IPS DF 19.7 (cell line): ENCODE results near the gene DIP2C.
"Not testable (repeated sequence)": the region's sequence is repeated elsewhere in the genome, so short reads cannot be mapped to it uniquely, and the experiment has no call there.

Source experiments
- DNase-seq: peaks from one replicate; pipeline ENCODE4 v3.0.0-alpha.2; 2013; ENCODE audit warnings: low read depth, low spot score

DIP2C gene

DNA sequence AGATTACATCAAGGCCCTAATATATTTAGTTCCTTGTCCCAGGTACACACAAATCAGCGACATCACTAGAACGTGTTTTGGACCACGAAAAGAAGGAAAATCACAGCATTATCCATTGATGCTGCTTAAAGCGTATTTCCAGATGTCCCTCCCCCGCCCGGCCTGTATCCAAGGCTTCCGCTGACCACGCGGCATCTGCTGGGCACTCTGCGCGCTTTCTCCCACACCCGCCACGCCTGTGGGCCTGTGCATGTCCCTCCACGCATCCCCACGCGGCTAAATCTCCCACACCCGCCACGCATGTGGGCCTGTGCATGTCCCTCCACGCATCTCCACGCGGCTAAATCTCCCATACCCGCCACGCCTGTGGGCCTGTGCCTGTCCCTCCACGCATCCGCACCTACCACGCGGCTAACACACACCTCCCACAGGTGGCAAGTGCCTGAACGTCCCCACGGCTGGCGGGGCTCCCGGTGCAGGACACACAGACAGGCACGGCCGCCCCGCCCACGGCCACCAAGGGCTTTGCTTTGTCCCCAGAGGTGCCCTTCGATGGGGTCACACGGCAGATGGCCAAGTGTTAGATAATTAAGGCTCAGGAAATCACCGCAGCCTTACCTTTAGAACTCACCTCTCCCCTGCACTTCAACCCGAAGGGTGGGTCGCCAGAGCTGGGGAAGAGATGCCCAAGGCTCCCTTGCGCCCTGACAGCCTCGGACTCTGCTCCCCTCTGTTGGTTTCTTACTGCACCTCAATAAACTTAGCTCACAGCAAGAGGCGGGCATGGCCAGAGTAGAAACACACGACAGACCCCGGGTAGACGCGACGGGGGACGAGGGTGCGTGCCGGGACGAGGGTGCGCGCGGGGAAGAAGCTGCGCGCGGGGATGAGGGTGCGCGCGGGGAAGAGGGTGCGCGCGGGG is 49.5 kb downstream of the DIP2C start:
- no peak for DNase-seq

DNA sequence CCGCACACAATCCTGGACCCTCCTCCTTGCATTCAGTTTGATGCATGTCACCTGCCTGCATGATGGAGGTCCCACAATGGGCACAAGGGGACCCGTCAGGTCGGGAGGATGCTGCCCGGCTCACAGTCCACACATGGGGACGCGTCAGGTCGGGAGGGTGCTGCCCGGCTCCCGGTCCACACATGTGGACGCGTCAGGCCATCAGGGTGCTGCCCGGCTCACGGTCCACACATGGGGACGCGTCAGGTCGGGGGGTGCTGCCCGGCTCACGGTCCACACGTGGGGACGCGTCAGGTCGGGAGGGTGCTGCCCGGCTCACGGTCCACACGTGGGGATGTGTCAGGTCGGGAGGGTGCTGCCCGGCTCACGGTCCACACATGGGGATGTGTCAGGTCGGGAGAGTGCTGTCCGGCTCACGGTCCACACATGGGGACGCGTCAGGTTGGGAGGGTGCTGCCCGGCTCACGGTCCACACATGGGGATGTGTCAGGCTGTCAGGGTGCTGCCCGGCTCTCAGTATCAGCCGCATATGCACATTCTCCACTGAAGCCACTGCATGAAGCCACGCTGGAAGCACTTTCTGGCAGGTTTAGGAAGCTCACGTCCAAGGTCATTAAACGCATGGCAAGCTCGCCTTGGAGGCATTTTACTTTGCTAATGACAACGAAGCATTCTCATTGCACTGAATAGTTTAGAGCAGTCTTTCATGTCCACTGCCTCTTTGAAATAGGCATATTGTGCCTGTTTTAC is 50.3 kb downstream of the DIP2C start:
- no peak for DNase-seq

DNA sequence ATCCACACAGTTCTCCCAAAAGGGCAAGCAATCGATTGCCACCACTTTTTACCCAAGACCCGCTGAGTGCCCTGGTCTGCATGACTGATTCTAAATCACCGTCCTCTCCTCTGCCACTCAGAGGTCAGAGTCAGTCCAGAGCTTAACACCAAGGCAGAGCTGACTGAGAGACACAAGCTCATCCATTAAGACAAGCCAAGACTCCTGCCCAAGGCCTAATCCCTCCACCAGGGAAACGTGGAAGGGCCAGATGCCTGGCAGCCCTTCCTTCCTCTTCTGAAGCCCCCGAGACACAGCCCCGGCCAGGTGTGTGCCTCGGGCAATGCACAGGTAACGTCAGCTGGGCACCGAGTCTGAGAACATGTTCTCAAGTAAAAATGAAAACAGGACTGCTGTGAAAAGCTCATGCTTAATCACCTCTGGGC is 51.7 kb downstream of the DIP2C start:
- no peak for DNase-seq

DNA sequence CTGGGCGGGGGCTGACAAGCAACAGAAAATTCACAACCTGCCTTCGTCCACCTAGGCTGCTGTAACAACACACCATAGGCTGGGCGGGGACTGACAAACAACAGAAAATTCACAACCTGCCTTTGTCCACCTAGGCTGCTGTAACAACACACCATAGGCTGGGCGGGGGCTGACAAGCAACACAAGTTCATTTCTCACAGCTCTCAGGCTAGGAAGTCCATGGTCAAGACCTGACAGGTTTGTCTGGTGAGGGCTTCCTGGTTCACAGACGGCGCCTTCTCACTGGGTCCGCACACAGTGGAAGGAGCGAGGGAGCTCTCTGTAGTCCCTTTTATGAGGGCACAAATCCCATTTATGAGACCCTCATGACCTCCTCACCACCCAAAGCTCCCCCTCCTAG is 52.2 kb downstream of the DIP2C start:
- no peak for DNase-seq

DNA sequence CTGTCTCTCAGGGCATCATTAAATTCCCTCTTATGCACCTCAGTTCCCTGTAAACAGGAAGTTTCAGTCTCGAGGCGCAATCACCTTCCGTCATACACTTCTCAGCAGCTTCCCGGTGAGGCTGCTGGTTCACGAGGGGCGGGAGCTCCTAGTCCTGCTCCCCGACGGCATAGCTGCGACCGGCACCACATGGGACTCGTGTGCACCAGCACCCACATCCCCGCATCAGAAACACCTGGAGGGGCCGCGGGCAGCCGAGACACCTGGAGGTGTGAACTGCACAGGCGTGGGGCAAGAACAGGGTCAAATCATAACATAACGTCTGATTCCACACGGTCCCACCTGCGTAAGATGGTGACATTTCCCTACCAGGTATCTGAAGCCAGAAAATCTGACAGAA is 52.7 kb downstream of the DIP2C start:
- DNase-seq = no peak

DNA sequence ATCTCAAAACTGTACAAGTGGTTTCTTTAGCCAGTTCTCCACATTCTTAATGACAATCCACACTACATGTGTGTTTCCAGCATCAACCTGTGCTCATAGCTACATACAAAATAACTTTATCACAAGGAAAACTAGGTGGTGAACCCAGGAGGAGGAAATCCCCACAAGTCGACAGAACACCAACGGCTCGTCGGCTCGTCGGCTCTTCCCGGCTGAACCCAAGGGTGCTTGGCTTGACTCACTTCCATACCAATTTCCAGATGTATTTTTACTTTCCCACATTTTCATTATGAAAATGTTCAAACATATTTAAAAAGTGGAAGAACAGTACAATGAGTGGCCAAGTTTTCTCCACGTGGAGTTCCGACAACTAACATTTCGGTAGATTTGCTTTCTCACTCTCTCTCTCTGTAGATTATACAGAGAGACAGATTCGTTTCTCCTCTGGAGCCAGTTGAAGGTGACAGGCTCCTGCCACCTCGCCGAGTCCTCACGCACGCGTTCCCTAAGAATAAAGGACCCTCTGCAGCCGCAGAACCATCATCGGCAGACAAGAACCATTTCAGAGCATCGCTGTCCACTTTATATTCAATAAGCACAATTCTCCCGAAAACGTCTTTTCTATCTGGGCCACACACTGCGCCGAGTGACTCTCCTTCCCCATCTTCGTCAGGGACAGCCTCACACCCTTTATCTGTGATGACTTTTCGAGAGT is 53.3 kb downstream of the DIP2C start:
- DNase-seq = no peak

DNA sequence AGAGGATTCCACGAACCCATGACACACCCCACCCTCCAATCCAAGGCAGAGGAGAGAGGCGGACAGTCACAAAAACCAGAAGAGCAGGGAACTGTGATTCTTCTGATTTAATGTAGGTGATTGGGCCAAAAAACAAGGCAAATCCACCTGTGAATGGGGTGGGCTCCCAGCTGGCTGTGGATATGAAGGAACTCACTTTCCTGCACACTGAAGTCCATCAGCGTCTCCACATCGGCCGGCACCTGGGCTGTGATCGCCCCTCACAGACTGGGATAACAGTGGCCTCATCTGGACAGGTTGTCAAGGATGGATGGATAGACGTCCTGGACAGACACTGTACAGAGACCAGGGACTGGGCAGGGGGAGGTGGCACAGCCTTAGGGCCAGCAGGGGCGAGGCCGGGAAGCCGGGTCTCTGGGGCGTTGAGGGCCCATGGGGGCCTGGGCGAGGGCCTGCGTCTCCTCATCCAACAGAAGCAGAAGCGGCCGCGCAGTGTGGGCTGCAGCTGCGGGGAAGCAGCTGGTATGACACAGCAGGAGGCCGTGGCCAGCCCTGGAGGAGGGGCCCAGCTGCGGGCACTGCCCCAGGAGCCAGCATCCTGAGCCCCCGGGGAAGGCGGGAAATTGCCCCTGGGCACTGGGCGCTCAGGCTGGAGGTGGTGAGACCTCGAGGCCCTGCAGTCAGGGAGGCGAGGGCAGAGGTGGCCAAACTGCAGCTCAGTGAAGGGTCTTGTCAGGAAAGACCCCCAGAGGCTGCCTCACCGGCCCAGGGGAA is 54.2 kb downstream of the DIP2C start:
- DNase-seq = no peak

DNA sequence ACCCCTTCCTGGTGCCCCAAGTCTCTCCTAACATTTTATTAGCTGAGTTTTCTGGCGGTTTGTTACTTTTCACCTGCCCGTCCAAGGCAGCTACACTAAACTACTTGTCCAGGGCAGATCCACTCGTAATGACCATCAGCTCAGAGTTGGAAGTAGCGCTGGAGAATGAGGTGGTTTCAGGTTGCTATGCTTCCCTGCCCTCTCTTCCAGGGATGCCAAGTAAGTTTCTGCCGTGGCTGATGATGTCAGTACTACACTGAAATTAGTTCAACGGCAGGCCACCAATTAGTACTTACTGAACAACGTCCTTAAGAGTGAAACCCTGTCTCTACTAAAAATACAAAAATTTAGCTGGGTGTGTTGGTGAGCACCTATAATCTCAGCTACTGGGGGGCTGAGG is 55.2 kb downstream of the DIP2C start:
- DNase-seq = no peak

DNA sequence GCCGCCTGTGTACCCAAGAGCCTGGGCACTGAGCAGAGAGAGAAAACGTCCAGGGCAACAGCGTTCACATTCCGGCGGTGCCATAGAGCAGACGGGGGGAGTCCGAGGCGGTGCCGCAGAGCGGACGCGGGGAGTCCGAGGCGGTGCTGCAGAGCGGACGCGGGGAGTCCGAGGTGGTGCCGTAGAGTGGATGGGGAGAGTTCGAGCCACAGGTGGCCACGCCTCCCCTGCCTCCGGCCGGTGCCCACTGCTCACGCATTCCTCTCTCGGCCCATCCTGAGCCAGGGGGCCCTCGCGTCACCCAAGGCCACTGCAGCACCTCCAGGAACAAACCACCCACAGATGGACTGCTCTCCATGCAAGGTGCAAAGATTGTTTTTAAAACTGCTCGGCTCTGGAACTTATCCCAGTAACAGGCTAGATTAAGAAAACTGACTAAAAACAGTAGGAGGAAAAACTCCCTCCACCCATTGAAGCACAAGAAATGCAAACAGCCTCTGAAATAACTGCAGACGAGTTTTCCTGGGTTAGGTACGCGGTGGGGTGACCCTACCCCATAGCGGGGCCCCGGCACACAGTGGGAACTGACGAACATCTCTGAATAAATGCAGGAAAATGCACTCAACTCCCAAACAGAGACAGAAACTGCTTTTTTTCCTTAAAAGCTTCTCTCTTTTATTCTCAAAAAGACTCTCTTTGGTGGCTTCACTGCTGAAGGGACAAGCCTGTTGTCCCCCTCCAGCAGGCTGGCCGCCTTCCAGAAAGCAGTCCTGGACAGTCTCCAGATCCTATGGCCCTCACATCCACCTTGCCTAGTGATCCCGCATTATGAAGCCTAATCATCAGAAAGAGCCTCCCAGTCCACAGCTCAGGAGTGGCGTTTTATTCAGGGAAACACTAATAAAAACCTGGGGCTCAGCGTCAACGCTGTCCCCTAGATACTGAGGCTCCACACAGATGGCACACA is 55.9 kb downstream of the DIP2C start:
- DNase-seq = no peak

DNA sequence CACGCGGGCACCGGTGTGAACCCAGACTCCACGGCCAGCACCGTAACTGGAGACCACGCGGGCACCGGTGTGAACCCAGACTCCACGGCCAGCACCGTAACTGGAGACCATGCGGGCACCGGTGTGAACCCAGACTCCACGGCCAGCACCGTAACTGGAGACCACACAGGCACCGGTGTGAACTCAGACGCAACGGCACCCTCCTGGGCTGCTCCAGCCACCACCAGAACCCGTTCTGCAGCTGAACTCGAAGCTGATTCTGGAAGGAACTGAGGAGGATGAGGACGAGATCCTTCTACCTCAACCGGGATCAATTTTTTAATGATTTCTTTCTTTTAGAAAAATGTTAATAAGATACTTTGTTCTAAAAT is 56.7 kb downstream of the DIP2C start:
- not testable (repeated sequence) for DNase-seq

DNA sequence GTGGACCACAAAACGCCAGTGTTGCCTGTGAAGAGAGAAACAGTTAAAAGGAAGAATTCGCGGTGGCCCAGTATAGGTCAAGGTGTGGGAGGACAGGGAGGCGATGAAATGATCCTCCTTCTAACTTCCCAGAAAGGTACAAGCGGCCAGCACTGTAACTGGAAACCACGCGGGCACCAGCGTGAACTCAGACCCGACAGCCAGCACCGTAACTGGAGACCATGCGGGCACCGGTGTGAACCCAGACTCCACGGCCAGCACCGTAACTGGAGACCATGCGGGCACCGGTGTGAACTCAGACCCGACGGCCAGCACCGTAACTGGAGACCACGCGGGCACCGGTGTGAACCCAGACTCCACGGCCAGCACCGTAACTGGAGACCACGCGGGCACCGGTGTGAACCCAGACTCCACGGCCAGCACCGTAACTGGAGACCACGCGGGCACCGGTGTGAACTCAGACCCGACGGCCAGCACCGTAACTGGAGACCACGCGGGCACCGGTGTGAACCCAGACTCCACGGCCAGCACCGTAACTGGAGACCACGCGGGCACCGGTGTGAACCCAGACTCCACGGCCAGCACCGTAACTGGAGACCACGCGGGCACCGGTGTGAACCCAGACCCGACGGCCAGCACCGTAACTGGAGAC is 57.2 kb downstream of the DIP2C start:
- not testable (repeated sequence) for DNase-seq

DNA sequence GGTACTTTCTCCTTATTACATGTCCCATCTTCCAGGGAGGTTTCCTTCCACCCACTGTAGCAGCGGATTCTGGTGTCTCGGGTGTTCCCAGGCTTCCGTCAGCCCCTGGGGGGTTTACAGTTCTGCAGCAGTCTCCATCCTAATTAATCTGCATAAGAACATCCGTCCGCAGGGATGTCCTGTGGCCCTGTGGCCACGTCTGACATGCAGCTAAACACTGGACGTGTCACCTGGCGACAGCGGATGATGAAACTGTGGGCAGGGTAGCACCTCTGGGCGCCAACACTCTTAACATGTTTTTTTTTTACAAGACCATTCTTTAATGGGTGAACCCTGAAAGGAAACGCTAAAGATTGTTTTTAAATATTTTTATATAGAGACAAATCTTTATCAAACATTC is 58.2 kb downstream of the DIP2C start:
- no peak for DNase-seq

DNA sequence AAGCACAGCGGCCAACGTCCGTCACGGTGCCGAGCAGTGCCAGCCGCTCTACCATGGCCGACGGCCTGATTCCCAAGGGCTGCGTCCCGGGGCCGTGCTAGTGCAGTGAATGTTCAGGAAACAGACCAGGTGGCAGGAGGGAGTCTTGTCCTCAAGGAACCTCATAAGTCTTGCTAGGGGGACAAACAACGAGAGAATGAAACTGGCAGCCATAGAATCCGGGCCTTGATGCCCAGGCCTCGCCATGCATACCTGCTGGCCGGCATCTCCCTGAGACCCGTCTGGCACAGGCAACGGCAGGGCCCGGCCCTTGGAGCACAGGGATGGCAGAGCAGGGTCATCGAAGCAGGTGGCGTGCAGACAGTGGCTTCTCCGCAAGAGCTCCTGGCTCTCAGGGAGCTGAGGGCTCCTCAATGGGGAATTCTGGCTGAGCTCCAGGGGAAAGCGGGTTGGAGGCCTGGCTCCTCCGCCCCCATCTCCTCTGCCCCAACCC is 58.8 kb downstream of the DIP2C start:
- no peak for DNase-seq

DNA sequence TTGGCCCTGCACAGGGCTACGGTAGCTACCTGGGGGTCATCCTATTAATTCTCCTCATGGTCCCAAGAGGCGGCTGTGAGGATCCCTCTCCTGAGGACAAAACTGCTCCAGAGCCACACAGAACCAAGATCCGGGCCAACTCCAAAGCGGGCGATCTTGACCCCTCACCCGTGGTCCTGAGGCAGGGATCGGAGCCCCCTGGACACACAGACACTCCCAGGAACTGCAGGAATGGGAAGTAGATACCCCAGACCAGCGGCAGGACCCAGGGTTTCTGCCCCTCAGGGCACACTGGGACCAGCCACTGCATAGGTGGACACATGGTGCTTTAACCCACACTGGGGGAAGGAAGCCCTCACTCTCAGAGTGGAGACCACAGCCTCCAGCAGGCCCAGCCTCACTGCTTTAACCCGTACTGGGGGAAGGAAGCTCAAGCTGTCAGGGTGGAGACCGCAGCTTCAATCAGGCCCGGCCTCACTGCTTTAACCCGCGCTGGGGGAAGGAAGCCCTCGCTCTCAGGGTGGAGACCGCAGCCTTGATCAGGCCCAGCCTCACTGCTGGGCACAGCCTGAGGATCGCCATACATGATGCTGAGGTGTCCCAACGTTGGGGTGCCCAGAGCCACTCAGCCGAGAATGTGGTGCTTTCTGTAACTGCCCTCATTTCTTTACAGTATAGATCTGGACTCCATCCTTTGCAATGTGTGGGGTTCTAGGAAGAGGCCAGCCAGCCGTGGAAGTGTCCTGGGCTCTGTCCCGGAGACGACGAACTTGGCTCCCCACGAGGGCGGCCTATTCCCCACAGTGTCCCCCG is 60.1 kb downstream of the DIP2C start:
- no peak for DNase-seq

DNA sequence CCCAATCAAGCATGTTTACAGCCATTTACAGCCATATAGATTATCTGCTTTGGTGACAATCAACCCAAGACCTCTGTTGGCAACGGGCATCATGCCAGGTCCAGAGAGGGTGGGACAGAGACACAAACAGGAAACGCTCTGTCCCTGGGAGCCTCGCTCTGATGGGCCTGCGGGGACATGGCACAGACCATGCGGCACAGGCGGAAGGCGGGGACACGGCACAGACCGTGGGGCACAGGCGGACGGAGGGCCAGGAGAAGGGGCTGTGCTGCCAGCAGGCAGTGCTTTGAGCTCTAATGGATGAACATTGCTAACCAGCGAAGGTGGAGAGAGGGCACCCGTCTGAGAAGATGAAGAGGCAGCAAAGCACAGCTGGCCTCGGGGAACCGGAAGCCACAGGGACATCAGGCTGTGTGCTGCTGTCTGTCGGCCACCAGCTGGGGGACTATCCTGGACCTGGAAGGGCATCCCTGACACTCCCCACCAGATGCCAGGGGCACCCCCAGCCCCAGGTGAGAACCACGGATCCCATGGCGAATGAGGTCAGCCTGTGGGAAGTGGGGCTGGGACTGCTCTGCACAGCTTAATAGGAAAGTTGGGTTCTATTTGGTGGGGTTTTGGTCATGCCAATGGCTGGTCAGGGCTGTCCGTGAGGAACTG is 61.0 kb downstream of the DIP2C start:
- no peak for DNase-seq

DNA sequence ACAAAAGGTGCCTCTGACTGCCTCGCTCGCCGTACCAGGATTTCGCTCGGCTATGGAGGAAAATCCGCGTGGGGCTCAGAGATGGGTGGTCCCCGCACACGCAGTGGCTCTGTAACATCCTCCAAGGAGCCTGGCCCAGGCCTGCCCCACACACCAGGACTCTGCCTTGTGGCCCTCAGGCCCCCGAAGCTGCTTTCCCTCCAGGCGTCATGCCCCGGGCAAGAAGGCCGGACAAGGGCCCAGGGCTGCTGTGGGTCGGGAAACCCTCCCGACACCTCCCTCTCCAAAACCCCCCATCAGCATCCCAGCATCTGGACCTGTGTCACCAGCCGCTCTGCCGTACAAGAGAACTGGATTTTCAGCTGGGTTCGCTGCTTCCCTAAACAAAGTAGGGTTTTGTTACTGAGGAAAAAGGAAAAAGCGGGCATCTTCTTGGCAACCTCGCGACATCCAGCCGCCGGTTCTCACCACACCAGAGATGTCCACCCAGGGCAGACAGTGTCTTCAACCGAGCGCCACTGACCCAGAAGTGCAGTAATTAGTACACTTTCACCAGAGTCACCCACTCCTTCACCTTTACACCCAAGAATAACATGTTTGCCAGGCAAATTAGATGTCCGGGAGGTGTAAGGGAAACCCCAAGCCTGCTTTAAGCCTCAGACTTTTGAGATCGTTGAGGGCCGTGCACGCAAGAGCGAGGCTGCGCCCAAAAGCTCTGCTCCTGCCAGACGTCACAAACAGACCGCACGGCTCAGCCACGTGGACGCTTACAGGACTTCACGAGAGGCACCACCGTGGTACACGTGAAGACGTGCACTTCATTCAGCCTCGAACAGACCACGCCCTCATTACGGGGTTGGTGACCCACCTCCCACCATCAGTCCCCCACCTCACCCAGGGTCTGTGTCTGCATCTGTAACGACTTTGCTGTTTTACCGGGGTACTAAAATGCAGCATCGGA is 62.2 kb downstream of the DIP2C start:
- DNase-seq = no peak
